ENCODE results near the gene EYS. TPM values are rescaled to one million over a fixed set of nuclear protein-coding genes. Genes with fewer than 3 reads are reported as not detected.
"Not testable (repeated sequence)": the region's sequence is repeated elsewhere in the genome, so short reads cannot be mapped to it uniquely, and the experiment has no call there.

The EYS gene
- total RNA-seq, 2 donors from 2014 or later: not detected

DNA sequence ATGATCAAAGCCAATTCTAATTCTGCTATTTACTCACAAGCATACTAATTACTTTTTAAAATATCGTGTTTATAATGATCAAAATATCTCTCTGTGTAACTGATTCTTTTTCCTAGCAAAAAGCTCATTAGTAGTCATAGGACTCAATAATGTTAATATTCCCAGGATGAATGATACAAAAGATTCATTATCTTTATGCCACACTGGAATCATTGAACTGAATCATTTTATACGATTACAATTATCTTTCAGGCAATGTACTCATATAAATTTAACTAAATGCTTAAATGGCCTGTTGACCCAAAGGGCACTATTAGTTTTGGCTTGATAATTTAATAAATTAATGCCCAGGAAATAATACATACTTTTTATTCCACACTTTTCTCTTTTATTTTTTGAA lies 96.3 kb downstream of the EYS start:
- H3K4me1 Mint-ChIP-seq: no peaks in the 10 kb centered on the region
- no peak overlapping the region for H3K4me3 Mint-ChIP-seq
- H3K9me3 ChIP-seq (ENCODE audit: control insufficient read depth, low read length, poor library complexity, severe bottlenecking): no peaks in the 10 kb centered on the region
- no peaks in the 10 kb centered on the region for H3K36me3 Mint-ChIP-seq (ENCODE audit: low read depth)
- H3K27ac Mint-ChIP-seq: no peak overlapping the region
- no peaks in the 10 kb centered on the region for H3K27me3 Mint-ChIP-seq
- DNase-seq (no peak), ATAC-seq (no peak)

DNA sequence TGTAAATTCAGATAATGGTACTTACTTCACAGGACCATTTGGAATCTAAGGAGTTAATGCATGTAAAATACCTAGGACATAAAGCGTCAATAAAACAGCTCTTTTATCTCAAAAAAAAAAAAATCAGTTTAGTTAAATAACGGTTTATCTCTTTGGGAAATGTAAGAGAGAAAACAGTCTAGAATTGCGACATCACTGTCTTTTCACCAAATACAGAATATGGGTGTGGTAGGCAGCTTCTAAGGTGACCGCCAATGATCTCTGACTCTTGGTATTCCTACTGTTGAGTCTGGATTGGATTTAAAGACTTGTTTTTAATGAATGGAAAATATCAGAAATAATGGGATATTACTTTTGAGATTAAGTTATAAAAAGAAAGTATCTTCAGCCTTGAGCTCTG lies 111.5 kb downstream of the EYS start:
- no peaks in the 10 kb centered on the region for H3K27me3 Mint-ChIP-seq

DNA sequence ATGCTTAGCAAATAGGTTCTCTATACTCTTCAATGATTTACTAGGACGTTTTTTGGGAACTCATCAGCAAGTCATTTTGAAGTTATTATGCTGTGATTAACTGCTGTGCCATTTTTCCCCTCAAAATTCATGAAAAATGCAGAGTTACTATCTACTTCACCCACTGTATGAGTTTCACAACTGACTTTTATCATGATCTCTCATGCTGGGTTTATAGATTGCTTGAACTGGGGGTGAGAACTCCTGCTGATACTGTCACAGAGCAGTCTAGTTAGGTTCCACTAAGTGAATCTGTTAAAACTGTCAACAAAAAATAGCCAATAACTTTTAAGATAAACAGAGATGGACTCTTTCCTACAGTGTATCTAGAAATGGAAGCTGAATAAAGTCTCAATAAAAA lies 136.7 kb downstream of the EYS start:
- H3K4me1 Mint-ChIP-seq: no peaks in the 10 kb centered on the region
- H3K27ac Mint-ChIP-seq: no peak overlapping the region
- DNase-seq: no peak
- H3K4me3 Mint-ChIP-seq: no peak overlapping the region
- H3K36me3 Mint-ChIP-seq (ENCODE audit: low read depth): no peaks in the 10 kb centered on the region
- no peak for ATAC-seq
- H3K9me3 ChIP-seq (ENCODE audit: control insufficient read depth, low read length, poor library complexity, severe bottlenecking): no peaks in the 10 kb centered on the region
- H3K27me3 Mint-ChIP-seq: no peaks in the 10 kb centered on the region

More for the DNA sequence above, 111.5 kb downstream of the EYS start:
- Mint-ChIP-seq H3K27ac (no peak overlapping the region), H3K4me1 (no peaks in the 10 kb centered on the region), H3K4me3 (no peak overlapping the region), H3K36me3 (ENCODE audit: low read depth) (no peaks in the 10 kb centered on the region)
- ATAC-seq (no peak), DNase-seq (no peak)
- no peaks in the 10 kb centered on the region for H3K9me3 ChIP-seq (ENCODE audit: control insufficient read depth, low read length, poor library complexity, severe bottlenecking)

DNA sequence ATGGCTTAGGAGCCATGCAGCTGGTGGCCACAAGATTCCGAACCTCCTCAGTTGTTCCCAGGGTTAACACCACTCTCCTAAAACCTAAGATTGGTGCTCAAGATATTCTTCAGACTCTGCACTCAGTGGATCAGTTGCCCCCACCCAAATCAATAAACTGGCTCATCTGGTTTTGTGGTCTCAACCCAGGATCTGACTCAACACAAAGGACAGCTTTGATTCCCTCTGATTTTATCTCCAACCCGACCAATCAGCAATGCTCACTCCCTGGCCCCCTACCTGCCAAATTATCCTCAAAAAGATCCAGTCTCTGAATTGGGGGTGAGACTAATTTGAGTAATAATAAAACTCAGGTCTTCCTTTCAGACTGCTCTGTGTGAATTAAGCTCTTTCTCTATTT lies 137.5 kb downstream of the EYS start:
- Mint-ChIP-seq H3K27ac (no peak overlapping the region), H3K27me3 (no peaks in the 10 kb centered on the region), H3K4me1 (no peaks in the 10 kb centered on the region), H3K4me3 (no peak overlapping the region), H3K36me3 (ENCODE audit: low read depth) (no peaks in the 10 kb centered on the region)
- no peaks in the 10 kb centered on the region for H3K9me3 ChIP-seq (ENCODE audit: control insufficient read depth, low read length, poor library complexity, severe bottlenecking)
- DNase-seq (no peak), ATAC-seq (no peak)

DNA sequence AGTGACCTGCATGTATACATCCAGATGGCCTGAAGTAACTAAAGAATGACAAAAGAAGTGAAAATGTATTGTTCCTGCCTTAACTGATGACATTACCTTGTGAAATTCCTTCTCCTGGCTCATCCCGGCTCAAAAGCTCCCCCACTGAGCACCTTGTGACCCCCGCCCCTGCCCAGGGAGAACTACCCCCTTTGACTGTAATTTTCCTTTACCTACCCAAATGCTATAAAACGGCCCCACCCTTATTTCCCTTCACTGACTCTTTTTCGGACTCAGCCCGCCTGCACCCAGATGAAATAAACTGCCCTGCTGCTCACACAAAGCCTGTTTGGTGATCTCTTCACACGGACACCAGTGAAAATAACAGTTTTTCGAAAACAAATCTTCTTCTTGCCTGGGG lies 138.0 kb downstream of the EYS start:
- H3K9me3 ChIP-seq (ENCODE audit: control insufficient read depth, low read length, poor library complexity, severe bottlenecking); H3K27ac Mint-ChIP-seq; H3K27me3 Mint-ChIP-seq; H3K4me3 Mint-ChIP-seq; ATAC-seq; DNase-seq; H3K4me1 Mint-ChIP-seq; H3K36me3 Mint-ChIP-seq (ENCODE audit: low read depth): not testable (repeated sequence)

DNA sequence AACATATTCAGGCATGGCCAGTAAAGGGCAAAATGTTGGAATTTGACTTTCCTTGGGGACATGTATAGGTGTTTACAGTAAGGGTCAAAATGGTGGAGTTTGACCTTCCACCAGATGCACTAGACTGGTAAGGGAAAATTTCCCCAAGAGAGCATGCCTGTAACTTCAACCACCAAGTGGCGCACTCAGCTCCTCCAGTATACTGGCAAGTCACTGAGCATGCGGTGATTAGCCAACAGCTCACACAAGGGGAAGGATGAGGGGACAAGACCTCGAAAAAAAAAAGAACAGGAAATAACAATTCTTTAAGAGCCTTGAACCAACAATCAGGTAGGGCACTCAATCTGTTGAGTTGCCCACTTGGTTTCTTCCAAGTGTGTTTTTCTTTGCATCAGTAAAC lies 140.9 kb downstream of the EYS start:
- ATAC-seq (no peak), DNase-seq (no peak)
- Mint-ChIP-seq H3K4me1 (no peaks in the 10 kb centered on the region), H3K27me3 (no peaks in the 10 kb centered on the region), H3K27ac (no peak overlapping the region), H3K36me3 (ENCODE audit: low read depth) (no peaks in the 10 kb centered on the region), H3K4me3 (no peak overlapping the region)
- H3K9me3 ChIP-seq (ENCODE audit: control insufficient read depth, low read length, poor library complexity, severe bottlenecking): no peaks in the 10 kb centered on the region

DNA sequence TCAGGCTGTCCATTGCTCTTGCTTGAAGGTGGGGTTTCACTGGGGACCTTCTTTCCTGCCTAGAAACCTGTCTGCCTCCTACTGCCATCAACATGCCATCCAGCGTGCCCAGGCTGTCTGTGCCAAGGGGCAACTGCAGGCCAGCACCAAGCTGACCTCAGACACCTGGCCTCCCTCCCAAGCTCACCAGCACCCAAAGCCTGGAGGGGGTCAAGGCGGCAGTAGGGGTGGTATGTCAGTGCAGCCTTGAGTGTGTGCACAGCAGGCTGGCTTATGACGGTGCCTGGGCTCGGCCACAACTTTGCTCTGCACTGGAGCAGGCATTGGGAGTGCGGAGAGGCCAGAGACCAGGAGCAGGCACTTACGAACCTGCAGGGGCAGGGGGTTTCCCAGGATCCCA lies 149.0 kb downstream of the EYS start:
- no peak for ATAC-seq
- Mint-ChIP-seq H3K27ac (no peak overlapping the region), H3K36me3 (ENCODE audit: low read depth) (no peaks in the 10 kb centered on the region), H3K27me3 (no peaks in the 10 kb centered on the region), H3K4me3 (no peak overlapping the region), H3K4me1 (no peaks in the 10 kb centered on the region)
- DNase-seq: no peak
- peaks cover 3% of the 10 kb centered on the region for H3K9me3 ChIP-seq (ENCODE audit: control insufficient read depth, low read length, poor library complexity, severe bottlenecking)

DNA sequence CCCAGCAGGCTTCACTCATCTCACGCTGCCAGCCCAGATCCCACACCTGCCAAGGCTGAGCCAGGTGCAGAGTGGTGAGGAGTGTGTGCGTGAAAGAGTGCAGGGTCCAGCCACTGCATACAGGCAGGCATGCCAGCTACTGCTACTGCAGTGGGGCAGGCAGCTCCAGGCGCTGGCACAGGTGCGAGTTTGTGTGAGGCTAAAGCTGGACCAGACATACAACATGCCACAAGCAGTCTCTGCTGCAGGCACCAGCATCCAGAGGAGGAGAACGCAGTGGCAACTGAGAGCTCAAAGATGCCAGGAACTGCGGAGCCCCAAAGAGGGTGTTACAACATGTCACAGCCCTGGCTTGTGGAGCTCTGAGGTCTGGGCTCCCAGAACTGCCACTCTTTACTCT lies 149.8 kb downstream of the EYS start:
- H3K4me3 Mint-ChIP-seq: no peak overlapping the region
- H3K9me3 ChIP-seq (ENCODE audit: control insufficient read depth, low read length, poor library complexity, severe bottlenecking): peaks cover 3% of the 10 kb centered on the region
- no peaks in the 10 kb centered on the region for H3K27me3 Mint-ChIP-seq
- no peak for DNase-seq
- ATAC-seq: no peak
- H3K4me1 Mint-ChIP-seq: no peaks in the 10 kb centered on the region
- H3K27ac Mint-ChIP-seq: no peak overlapping the region
- no peaks in the 10 kb centered on the region for H3K36me3 Mint-ChIP-seq (ENCODE audit: low read depth)

DNA sequence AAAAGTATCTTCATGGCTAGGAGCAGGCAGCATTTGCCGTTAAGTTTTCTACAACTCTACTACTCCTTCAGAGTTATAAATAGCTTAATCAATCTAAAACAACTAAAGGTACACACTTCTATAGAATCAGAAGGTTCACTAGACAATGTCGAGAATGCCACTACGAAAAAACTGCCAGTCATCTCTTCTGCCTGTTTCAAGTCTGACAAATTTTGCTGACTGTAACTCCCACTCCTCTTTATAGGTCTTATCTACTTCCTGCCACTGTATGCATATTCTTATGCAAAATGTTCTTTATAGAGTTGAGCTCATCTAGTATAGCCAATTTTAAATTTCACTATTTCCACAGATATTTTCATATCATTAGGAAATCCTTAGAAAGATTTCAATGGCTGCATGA lies 160.1 kb downstream of the EYS start:
- H3K36me3 Mint-ChIP-seq (ENCODE audit: low read depth): no peaks in the 10 kb centered on the region
- DNase-seq (no peak), ATAC-seq (no peak)
- H3K27me3 Mint-ChIP-seq: no peaks in the 10 kb centered on the region
- no peaks in the 10 kb centered on the region for H3K9me3 ChIP-seq (ENCODE audit: control insufficient read depth, low read length, poor library complexity, severe bottlenecking)
- no peak overlapping the region for H3K4me3 Mint-ChIP-seq
- no peaks in the 10 kb centered on the region for H3K4me1 Mint-ChIP-seq
- H3K27ac Mint-ChIP-seq: no peak overlapping the region

DNA sequence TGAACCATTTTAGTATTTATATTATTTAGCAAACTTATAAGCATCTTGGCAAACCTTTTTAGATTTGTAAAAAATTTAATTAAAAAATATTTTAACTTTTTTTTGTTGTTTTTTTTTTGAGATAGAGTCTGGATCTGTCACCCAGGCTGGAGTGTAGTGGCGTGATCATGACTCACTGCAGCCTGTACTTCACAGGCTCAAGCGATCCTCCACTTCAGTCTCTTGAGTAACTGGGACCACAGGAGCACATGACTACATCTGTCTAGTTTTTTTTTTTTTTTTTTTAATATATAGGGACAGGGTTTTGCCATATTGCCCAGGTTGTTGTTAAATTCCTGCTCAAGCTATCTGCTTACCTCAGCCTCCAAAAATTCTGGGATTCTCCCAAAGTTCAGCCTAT lies 161.1 kb downstream of the EYS start:
- no peak for DNase-seq
- Mint-ChIP-seq H3K4me3 (no peak overlapping the region), H3K36me3 (ENCODE audit: low read depth) (no peaks in the 10 kb centered on the region), H3K4me1 (no peaks in the 10 kb centered on the region), H3K27ac (no peak overlapping the region), H3K27me3 (no peaks in the 10 kb centered on the region)
- ATAC-seq: no peak
- no peaks in the 10 kb centered on the region for H3K9me3 ChIP-seq (ENCODE audit: control insufficient read depth, low read length, poor library complexity, severe bottlenecking)

DNA sequence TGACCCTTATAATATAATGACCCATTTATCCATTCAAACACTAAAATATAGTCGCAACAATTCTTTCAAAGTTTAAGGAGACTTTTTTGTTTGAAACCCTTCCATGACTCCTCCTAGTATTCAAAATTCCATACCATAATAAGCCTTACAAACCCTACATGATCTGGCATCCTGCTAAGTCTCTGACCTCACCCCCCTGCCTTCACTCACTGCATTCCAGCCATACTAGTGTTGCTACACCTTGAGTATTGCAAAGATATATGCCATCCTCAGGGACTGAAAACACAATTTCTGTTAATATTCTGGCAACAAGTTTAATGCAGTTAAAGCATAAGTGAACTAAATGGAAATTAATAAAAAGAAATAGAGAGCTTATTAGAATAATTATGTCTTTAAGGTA lies 168.4 kb downstream of the EYS start:
- H3K4me3 Mint-ChIP-seq: no peak overlapping the region
- no peak for DNase-seq

DNA sequence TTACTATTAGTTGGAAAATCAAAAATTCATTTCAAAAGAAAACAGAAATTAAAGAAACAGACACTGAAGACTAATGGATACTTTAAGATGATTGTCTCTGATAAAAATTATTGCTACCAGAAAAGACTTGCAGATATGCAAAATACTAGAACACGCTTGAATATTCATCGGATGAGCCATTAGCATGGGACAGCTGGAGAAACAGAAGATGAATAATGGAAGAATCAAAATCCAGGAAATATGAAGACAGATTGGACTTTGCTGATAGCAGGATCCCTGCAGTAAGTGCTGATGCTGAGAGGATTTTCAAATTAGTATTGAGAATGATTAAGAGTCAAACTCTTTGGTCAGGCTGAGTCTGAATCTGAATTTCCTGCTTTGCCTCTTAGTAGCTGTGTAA lies 169.4 kb downstream of the EYS start:
- no peaks in the 10 kb centered on the region for H3K27me3 Mint-ChIP-seq

More for the DNA sequence above, 168.4 kb downstream of the EYS start:
- no peaks in the 10 kb centered on the region for H3K36me3 Mint-ChIP-seq (ENCODE audit: low read depth)
- no peaks in the 10 kb centered on the region for H3K9me3 ChIP-seq (ENCODE audit: control insufficient read depth, low read length, poor library complexity, severe bottlenecking)
- no peak for ATAC-seq
- H3K4me1 Mint-ChIP-seq: no peaks in the 10 kb centered on the region
- H3K27me3 Mint-ChIP-seq: no peaks in the 10 kb centered on the region
- no peak overlapping the region for H3K27ac Mint-ChIP-seq

DNA sequence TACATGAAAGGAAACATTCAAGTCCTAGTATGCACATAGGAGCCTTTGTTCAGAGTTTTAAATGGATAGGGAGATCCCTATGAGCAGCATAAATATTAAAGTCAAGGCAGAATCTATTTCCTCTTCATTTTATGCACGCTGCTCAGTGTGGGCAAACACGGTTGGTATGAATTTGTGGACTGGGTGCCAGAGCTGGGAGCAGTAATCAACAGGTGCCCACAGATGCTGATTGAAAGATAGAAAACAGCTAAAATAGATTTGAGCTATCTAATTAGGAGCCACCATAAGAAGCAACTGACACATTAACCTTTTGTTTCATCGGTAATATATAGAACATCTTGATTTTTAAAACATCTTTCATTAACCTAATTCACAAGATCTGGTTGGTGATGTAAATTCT lies 175.5 kb downstream of the EYS start:
- H3K9me3 ChIP-seq (ENCODE audit: control insufficient read depth, low read length, poor library complexity, severe bottlenecking): no peaks in the 10 kb centered on the region
- Mint-ChIP-seq H3K36me3 (ENCODE audit: low read depth) (no peaks in the 10 kb centered on the region), H3K27ac (no peak overlapping the region), H3K4me1 (no peaks in the 10 kb centered on the region), H3K27me3 (no peaks in the 10 kb centered on the region), H3K4me3 (no peak overlapping the region)
- no peak for DNase-seq
- ATAC-seq: no peak

More for the DNA sequence above, 169.4 kb downstream of the EYS start:
- no peak overlapping the region for H3K4me3 Mint-ChIP-seq
- no peaks in the 10 kb centered on the region for H3K36me3 Mint-ChIP-seq (ENCODE audit: low read depth)
- H3K4me1 Mint-ChIP-seq: no peaks in the 10 kb centered on the region
- no peaks in the 10 kb centered on the region for H3K9me3 ChIP-seq (ENCODE audit: control insufficient read depth, low read length, poor library complexity, severe bottlenecking)
- ATAC-seq: no peak
- H3K27ac Mint-ChIP-seq: no peak overlapping the region
- no peak for DNase-seq

DNA sequence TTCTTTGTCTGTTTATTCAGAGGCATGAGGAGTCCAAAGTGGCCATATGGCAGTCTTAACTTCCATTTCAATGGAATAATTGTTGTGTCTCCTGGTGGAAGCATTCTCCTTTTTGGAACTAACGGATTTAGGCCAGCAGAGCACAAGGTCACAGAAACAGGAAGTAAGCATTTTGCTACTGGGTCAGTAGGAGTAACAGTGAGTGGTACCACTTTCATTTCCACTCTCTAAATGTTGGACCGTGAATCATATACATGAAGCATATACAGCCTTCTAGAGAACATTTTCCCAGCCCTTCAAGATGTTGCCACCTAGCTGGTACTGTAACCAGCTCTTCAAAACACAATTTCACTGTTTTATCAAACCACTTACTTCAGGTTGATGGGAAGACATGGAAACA lies 182.8 kb downstream of the EYS start:
- Mint-ChIP-seq H3K36me3 (ENCODE audit: low read depth) (no peaks in the 10 kb centered on the region), H3K4me1 (no peaks in the 10 kb centered on the region), H3K27ac (no peak overlapping the region), H3K4me3 (no peak overlapping the region), H3K27me3 (no peaks in the 10 kb centered on the region)
- ATAC-seq (no peak), DNase-seq (no peak)
- no peaks in the 10 kb centered on the region for H3K9me3 ChIP-seq (ENCODE audit: control insufficient read depth, low read length, poor library complexity, severe bottlenecking)

DNA sequence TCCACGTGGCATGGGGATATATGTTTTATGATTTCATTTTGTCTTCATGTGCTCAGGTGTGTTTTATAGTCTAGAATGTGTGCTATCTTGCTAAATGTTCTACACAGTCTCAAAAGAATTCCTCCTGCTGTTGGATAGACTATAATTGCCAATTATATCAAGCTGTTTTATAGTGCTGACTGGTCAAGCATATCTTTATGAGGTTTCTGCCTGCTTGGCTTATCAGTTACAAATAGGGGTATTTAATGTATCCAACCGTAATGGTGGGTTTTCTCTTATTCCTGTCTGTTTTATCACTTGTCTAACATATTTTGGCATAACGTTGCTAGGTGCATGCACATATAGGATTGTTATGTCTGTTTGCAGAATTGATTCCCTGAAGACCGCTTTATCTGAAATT lies 201.3 kb downstream of the EYS start:
- H3K9me3 ChIP-seq (ENCODE audit: control insufficient read depth, low read length, poor library complexity, severe bottlenecking): no peaks in the 10 kb centered on the region
- no peak for ATAC-seq
- no peak for DNase-seq
- no peak overlapping the region for H3K4me3 Mint-ChIP-seq
- H3K36me3 Mint-ChIP-seq (ENCODE audit: low read depth): no peaks in the 10 kb centered on the region
- H3K27me3 Mint-ChIP-seq: no peaks in the 10 kb centered on the region
- H3K27ac Mint-ChIP-seq: no peak overlapping the region
- H3K4me1 Mint-ChIP-seq: no peaks in the 10 kb centered on the region
